ENCODE results near the gene SLFN12.

DNA sequence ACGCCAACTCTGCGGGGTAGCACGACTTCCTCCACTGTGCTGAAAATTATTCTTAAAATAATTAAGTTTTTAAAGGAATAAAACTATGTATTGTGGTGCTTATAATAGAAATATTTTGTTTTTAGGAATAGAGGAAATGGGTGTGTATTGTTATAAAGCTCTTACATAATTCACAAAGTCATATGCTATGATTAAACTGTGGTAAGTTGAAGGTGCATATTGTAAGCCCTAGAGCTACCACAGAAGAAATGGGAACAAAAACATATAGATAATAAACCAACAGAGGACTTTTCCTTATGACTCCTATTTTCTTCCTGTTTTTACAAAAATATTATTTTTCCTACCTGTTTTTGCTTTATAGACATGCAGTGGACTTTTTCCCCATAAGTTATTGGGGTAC, 54.6 kb downstream of the SLFN12 start:
- TF ChIP-seq POLR2A (IDR thresholded peaks at IDR 0.05; ENCODE audit: extremely low read depth, insufficient read length) (no peak), CTCF (IDR thresholded peaks at IDR 0.05; ENCODE audit: low read depth, low read length) (no peak), MAX (IDR thresholded peaks at IDR 0.05; ENCODE audit: low read depth, low read length) (no peak), MYC (IDR thresholded peaks at IDR 0.05; ENCODE audit: low read depth, low read length) (no peak)
